H1 (cell line): ENCODE measurements around the gene PRRC2A. TPM values are rescaled to one million over a fixed set of nuclear protein-coding genes. Genes with fewer than 3 reads are reported as not detected.

Experiments
- ASH2L ChIP-seq: fragments of 200-600, 300-600 bp; sonication (generic); IDR thresholded peaks from one replicate; pipeline ENCODE4 v1.7.1; 2017; ENCODE audit warnings: low read length
- ATF3 ChIP-seq: IDR thresholded peaks from 2 replicates; pipeline ENCODE4 v1.6.1; 2011; ENCODE audit warnings: low read depth, mild to moderate bottlenecking, low read length; ENCODE audit not compliant: insufficient read depth
- CHD1 ChIP-seq: IDR thresholded peaks from 2 replicates; pipeline ENCODE4 v1.6.1; 2012; ENCODE audit warnings: low read depth, low read length, improper control_type of control experiment
- CHD2 ChIP-seq: IDR thresholded peaks from 2 replicates; pipeline ENCODE4 v1.6.1; 2012; ENCODE audit warnings: low read length, improper control_type of control experiment
- CREB1 ChIP-seq: IDR thresholded peaks from 2 replicates; pipeline ENCODE4 v1.6.1; 2012; ENCODE audit warnings: inconsistent platforms
- E2F6 ChIP-seq: IDR thresholded peaks from 2 replicates; pipeline ENCODE4 v1.6.1; 2012; ENCODE audit warnings: inconsistent platforms
- EGR1 ChIP-seq: IDR thresholded peaks from 2 replicates; pipeline ENCODE4 v1.6.1; 2011; ENCODE audit warnings: low read depth, low read length, borderline replicate concordance
- EP300 ChIP-seq, 2 experiments: IDR thresholded peaks; 1 replicate in 1 of 2; 2 replicates in 1 of 2; pipeline ENCODE4 v1.6.1; 2011 to 2012; ENCODE audit warnings: low read depth in 2 of 2, low read length in 2 of 2, mild to moderate bottlenecking in 2 of 2, borderline replicate concordance in 1 of 2, inconsistent platforms in 1 of 2, moderate library complexity in 1 of 2
- EZH2 ChIP-seq: fragments of 200-600 bp; sonication (generic); IDR thresholded peaks from 2 replicates; pipeline ENCODE4 v1.7.1; 2012; ENCODE audit warnings: low read depth, mild to moderate bottlenecking, moderate library complexity, low read length, inconsistent platforms; ENCODE audit not compliant: severe bottlenecking
- FOSL1 ChIP-seq: IDR thresholded peaks from 2 replicates; pipeline ENCODE4 v1.6.1; 2011; ENCODE audit warnings: mild to moderate bottlenecking, low read depth, low read length, moderate library complexity; ENCODE audit not compliant: insufficient read depth
- HDAC2 ChIP-seq, 2 experiments: fragments of 300-600 bp in 1 of 2; sonication (generic) in 1 of 2; IDR thresholded peaks; 2 replicates each; pipeline ENCODE4 v1.6.1; 2011 to 2012; ENCODE audit warnings: low read depth in 2 of 2, low read length in 2 of 2, mild to moderate bottlenecking in 2 of 2, moderate library complexity in 2 of 2, borderline replicate concordance in 1 of 2, inconsistent platforms in 1 of 2
- JUN ChIP-seq: IDR thresholded peaks from 2 replicates; pipeline ENCODE4 v1.6.1; 2011; ENCODE audit warnings: low read depth, mild to moderate bottlenecking, improper control_type of control experiment, low read length
- JUND ChIP-seq: IDR thresholded peaks from 2 replicates; pipeline ENCODE4 v1.6.1; 2011; ENCODE audit warnings: mild to moderate bottlenecking, improper control_type of control experiment, low read length
- KDM1A ChIP-seq: fragments of 200-600, 300-600 bp; sonication (generic); IDR thresholded peaks from 2 replicates; pipeline ENCODE4 v1.7.1; 2016; ENCODE audit warnings: mild to moderate bottlenecking, low read length, borderline replicate concordance
- NANOG ChIP-seq: IDR thresholded peaks from 2 replicates; pipeline ENCODE4 v1.6.1; 2011; ENCODE audit warnings: low read length, low read depth, mild to moderate bottlenecking, inconsistent platforms; ENCODE audit not compliant: insufficient read depth, poor library complexity, severe bottlenecking
- SIRT6 ChIP-seq: IDR thresholded peaks from one replicate; pipeline ENCODE4 v1.7.1; 2012; ENCODE audit warnings: low read length, inconsistent platforms
- SIX5 ChIP-seq: IDR thresholded peaks from 2 replicates; pipeline ENCODE4 v1.6.1; 2011; ENCODE audit warnings: mild to moderate bottlenecking, low read depth, low read length
- SP1 ChIP-seq: IDR thresholded peaks from 2 replicates; pipeline ENCODE4 v1.6.1; 2011; ENCODE audit warnings: low read depth, low read length
- SUZ12 ChIP-seq: fragments of 200-600 bp; sonication (generic); IDR thresholded peaks from 2 replicates; pipeline ENCODE4 v1.6.1; 2012; ENCODE audit warnings: mild to moderate bottlenecking, inconsistent platforms, low read length, moderate library complexity, mixed read lengths
- TEAD4 ChIP-seq: IDR thresholded peaks from 2 replicates; pipeline ENCODE4 v1.6.1; 2012; ENCODE audit warnings: low read depth, low read length, inconsistent platforms, mixed read lengths
- USF2 ChIP-seq: IDR thresholded peaks from 2 replicates; pipeline ENCODE4 v1.6.1; 2011; ENCODE audit warnings: low read length, improper control_type of control experiment
- polyA plus RNA-seq, 7 experiments: library from polyadenylated mRNA; depleted of rRNA in 3 of 7; stranded (reverse) in 5 of 7; unstranded in 2 of 7; fragments of >200 nt in 5 of 7; fragments of 200-250 nt in 2 of 7; gene quantifications; 1 replicate in 5 of 7; 2 replicates in 1 of 7; 4 replicates in 1 of 7; pipeline versions ENCODE4 v1.2.1 to v1.2.3, GENCODE V29; 2011 to 2013; ENCODE audit warnings: missing spikeins in 2 of 7, mixed read lengths in 2 of 7
- total RNA-seq: library from RNA; stranded (reverse); fragmentation: NEBNext Ultra II Directional; extraction: Animal tissue kit (Norgen Biotek cat#: 25700); gene quantifications from 2 replicates; pipeline ENCODE4 v1.2.1, GENCODE V29; 2021
- TF ChIP-seq, protein P1 (sequence below): IDR thresholded peaks from 2 replicates; pipeline ENCODE4 v1.6.1; 2012; ENCODE audit warnings: inconsistent platforms

PRRC2A gene
- total and polyA plus RNA-seq, 2 of the 8 experiments (the other 6 are each of a cell fraction or from before 2014, with no cell fraction given), result 118 to 300 TPM

DNA sequence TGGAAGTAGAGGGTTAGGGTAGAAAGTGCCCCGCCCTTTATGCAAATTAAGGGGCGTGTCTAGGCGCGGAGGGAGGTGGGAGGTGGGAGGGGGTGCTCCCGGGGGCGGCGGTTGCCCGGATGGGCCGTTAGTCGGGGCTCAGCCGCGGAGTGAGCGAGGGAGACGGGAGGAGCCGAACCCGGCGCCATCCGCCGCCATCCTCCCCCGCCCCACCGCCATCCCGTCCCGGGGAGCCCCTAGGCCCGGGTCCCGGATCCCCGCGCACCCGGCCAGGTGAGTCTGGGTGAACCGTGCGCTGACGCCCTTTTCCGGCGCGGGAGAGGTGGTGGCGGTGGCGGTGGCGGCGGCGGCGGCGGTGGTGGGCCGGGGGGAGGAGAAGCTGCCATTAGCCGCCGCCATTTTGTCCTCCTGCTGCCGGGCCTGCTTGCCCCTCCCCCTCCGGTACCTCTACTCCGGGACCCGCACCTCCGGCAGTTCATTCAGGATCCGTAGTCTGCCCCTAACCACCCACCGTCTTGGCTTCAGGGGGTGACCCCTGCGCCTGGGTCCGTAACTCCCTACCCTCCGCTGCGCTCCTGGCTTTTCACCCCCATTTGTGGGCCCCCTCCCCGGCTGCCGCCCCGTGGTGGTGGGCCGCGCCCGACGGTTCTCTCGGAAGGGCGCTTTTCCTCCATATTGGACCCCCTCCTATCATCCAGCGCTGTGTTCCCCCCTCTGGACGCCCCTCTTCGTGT lies at the start of gene PRRC2A (continued):
- TF ChIP-seq USF2 (no peak), CHD2 (no peak), E2F6 (no peak), EP300 (IDR thresholded peaks at IDR 0.05; ENCODE audit: borderline replicate concordance in 1 of 2, low read depth in 2 of 2, low read length in 2 of 2) (peak; percentile 2 to 33; a peak in 2 of 3 replicates), JUND (no peak), KDM1A (no peak), FOSL1 (0 out of 2 replicates have a peak, but pooled peaks have one; percentile 21), ASH2L (peak; percentile 45), SP1 (no peak; the same call in 1 of the 2 replicates), SUZ12 (no peak), TEAD4 (no peak), EGR1 (0 out of 2 replicates have a peak, but pooled peaks have one; percentile 6), NANOG (no peak), SIX5 (no peak), ATF3 (no peak), JUN (no peak), EZH2 (no peak), HDAC2 (IDR thresholded peaks at IDR 0.05; ENCODE audit: borderline replicate concordance in 1 of 2, low read depth in 2 of 2, low read length in 2 of 2) (peak in 1 of 2 experiments; percentile 60; a peak in 1 of 4 replicates), CHD1 (no peak), SIRT6 (no peak), CREB1 (no peak; the same call in 1 of the 2 replicates)
- TF ChIP-seq, protein P1, sequence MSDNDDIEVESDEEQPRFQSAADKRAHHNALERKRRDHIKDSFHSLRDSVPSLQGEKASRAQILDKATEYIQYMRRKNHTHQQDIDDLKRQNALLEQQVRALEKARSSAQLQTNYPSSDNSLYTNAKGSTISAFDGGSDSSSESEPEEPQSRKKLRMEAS, result peak; percentile 54; the same call in 1 of the 2 replicates
